GM18868 (cell line): ENCODE data around the gene TSC22D1.
"Not testable (repeated sequence)": the region's sequence is repeated elsewhere in the genome, so short reads cannot be mapped to it uniquely, and the experiment has no call there.

ENCODE experiments used
- ATAC-seq: cut with Tn5 transposase; IDR thresholded peaks from one replicate; pipeline ENCODE4 v1.9.1; 2021; ENCODE audit warnings: mild to moderate bottlenecking, moderate library complexity; ENCODE audit not compliant: unreplicated experiment

TSC22D1 gene

DNA sequence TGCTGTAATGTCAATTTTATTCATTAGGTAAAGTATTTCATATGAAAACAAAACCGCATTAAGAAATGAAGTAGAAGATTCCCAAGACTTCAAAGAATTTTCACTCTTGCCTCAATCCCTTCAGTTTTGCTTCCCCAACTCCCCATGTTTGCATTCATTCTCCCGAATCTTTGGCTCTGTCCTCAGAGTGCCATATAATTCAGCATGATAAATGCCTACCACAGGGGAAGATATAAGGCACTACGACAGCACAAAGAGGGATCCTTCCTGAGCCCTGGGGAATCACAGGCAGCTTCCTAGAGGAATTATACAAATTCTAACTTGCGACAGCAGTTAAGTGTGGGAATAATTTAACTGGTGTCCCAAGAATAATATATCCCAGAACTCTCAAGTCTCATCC, 68.5 kb downstream of the TSC22D1 start:
- no peak for ATAC-seq

DNA sequence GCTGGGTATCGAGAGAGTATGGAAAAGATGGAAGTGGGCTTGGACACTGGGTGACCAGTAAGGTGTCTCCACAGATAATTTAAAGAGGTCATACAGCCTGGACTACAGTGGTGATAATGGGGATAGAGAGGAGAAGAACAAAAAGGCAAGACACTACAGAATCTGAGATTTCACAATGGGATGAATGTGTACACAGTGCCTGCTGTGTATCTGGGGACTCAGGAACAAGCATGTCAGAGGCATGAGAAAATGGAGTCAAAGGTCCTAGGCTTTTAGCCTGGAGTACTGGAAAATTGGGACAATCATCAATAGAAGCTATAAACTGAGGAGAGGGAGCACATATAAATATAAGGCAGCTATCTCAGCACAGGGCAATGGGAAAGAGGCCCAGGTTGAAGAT, 69.4 kb downstream of the TSC22D1 start:
- ATAC-seq: no peak

GRCh38 chr13:44506251-44506650, 69.9 kb downstream of the TSC22D1 start:
- no peak for ATAC-seq

DNA sequence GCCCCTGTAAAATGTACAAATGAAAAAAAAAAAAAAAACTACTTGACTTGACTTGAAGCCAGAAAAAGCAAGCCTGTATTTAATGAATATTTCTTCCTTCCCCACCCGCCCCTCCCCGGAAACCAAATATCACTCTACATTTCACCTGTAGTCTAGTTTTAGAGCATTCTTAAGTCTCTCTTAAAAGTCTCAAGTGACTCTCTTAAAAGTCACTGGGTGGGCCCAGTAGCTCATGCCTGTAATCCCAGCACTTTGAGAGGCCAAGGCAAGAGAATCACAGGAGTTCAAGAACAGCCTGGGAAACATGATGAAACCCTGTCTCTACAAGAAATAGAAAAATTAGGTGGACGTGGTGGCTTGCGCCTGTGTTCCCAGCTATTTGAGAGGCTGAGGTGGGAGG, 72.0 kb downstream of the TSC22D1 start:
- no peak for ATAC-seq

DNA sequence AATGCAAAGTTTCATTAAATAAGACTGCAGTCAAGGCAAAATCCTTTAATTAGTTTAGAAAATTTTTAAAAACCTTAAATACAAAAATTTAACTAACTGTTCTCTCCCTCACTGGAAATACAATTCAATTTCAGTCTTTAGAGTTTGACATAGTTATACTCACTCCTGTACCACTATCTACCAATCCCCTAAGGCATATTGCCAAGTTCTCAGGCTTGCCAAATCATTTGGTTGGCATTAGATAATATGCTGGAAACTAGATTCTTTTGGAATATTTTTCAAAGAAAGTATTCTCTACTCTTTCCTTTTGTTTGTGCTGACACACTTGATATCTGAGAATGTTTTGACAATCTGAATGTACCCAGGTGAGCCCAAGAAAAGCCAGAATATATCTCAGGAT, 77.2 kb downstream of the TSC22D1 start:
- no peak for ATAC-seq

GRCh38 chr13:44498502-44498901, 77.6 kb downstream of the TSC22D1 start:
- ATAC-seq: no peak

- no peak for ATAC-seq
Measured at GRCh38 chr13:44497801-44498200, 78.3 kb downstream of the TSC22D1 start.

GRCh38 chr13:44493213-44493812, 82.8 kb downstream of the TSC22D1 start:
- ATAC-seq: no peak

GRCh38 chr13:44489751-44490150, 86.4 kb downstream of the TSC22D1 start:
- ATAC-seq: no peak

- ATAC-seq: peak; percentile 88
Measured at GRCh38 chr13:44487989-44488388, 88.1 kb downstream of the TSC22D1 start.

- ATAC-seq: peak; percentile 35
Measured at GRCh38 chr13:44484562-44485138, 91.5 kb downstream of the TSC22D1 start.

DNA sequence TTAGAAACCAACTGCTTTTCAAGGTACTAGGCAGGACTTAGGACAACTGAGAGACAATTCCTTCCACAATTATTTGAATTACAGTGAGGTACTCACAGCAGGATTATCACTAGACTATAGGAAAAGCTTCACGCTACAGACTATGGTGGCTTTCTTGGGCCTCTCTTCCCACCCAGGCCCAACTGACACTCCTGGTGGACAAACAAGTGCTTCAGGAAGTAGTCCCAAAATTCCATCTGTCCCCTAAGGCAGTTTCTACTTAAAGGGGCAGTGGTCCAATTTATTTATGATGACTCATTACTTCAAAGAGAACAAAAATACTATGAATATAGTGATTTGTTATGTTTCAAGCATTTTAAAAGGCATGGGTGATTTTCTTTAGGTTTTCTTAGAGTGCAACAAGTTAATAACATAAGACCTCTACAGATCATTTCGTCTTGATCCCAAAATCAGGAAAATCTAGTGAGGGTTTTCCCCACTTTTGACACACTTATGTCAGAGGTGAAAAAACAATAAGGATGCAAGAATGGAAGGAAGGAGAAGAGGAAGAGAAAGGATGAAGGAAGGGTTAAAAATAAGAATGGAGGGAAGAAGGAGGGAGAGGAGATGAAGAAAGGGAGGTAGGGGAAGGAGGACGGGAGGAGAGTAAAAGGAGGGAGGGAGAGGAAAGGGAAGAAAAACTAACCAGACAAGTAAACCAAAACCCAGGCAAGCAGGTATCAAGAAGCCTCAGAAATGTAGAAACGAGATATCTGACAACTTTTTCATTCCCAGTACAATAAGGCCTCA, 101.8 kb downstream of the TSC22D1 start:
- ATAC-seq: no peak

DNA sequence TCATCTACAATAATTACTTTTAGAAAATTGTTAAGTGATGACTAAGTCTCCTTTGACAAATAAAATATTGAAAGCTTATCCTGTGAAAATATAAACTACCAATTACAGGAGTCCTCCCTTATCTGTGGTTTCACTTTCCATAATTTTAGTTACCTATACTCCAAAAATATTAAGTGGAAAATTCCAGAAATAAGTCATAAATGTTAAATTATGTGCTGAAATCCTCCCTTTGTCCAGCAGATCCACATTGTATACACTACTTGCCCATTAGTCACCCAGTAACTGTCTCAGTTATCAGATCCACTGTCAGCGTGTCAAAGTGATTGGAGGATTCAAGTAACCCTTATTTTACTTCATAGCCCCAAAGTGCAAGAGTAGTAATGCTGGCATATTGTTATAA, 104.4 kb downstream of the TSC22D1 start:
- no peak for ATAC-seq

- no peak for ATAC-seq
Measured at GRCh38 chr13:44470638-44471562, 105.2 kb downstream of the TSC22D1 start.

GRCh38 chr13:44468874-44469273, 107.3 kb downstream of the TSC22D1 start:
- ATAC-seq: no peak

DNA sequence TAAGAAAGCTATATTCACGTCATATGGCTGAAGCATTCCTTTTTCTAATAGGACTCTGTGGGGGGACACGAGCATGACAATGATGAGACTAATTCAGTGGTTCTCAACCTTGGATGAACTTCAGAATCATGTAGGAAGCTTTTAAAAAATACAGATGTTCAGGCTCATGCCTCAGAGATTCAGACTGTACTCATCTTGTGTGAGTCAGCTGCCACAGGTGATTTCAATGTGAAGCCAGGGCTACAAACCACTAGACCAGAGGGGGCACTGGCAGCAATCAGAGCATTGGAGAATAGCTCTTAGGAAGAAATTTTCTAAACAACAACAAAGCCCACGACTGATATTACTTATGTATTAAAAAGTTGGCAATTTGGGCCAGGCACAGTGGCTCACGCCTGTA, 110.8 kb downstream of the TSC22D1 start:
- no peak for ATAC-seq

DNA sequence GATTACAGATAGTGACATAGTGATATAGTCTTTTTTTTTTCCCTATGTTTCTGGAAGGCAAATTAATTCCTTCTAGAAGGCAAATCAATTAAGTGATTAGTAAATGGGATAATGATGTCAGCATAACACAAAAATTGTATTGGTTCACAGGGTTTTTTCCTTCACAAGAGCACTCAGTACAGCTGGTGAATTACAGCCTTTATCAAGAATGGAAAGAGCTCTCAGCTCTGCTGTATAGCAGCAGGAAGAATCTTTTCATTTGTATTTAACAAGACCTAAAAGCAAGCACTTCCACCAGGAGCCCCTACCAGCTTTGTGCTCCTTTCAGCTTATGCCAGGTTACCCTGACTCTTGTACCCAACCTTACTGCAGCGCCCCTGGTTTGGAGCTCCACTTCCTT, 111.7 kb downstream of the TSC22D1 start:
- no peak for ATAC-seq

DNA sequence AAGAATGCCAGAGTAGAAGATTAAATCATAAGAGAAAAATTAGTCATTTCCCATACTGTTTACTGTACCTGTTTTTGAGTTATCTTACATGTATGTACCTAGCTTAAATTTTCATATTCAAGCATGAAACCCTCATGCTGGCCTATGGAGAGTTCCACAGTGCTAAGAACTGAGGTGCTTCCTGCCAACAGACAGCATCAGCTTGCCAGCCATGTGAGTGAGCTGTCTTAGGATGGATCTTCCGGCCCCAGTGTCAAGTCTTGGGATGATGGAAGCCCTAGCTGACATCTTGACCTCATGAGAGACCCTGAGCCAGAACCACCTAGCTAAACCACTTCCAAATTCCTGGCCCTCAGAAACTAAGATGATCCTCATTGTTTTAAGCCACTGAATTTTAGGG, 112.4 kb downstream of the TSC22D1 start:
- ATAC-seq: no peak

DNA sequence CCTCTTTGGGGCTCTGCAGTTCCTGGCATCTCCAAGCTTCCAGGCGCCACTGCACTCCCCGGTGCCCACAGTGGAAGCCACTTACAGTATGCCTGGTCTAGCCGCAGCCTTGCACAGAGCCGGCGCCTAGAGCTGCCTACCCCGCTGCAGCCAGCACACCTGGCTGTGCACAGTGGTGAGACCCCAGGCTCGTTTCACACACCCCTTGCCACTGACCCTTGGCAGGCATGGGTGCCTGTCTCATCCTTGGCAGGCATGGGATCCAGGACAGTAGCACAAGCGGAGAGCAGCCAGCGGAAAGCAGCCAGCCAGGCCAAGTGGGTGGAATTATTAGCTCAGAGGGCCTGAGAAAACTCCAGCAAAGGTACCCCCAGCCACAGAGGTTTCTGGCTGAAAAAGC, 116.5 kb downstream of the TSC22D1 start:
- no peak for ATAC-seq

DNA sequence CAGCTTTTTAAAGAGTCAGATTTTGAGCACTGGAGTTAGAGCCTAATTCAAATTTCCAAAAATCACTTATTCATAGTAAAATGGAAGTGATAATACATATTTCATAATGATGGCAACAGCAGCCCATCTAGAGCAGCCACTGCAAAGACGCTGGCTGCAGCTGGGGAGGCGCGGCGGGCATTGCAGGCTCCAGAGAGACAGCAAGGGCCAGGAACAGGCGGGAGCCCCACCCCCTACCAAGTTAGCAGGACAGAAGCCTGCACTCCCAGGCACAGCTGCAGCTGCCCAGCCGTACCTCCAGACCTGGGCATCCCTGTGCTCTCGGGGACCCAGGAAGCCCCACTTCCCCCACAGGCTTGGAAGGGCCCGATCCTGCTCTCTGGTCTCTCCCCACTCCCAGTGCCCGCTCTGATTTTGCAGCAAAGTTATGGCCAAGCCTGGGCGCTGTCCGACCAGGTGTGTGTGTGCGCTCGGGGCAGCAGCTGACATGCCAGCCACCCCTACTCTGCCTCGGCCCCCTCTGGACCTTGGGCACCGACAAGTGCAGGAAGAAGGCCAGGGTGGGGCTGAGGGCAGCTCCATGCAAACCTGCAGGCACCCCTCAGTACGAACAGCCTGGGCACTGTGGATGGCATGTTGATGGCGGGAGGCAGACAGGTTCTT, 117.7 kb downstream of the TSC22D1 start:
- no peak for ATAC-seq

DNA sequence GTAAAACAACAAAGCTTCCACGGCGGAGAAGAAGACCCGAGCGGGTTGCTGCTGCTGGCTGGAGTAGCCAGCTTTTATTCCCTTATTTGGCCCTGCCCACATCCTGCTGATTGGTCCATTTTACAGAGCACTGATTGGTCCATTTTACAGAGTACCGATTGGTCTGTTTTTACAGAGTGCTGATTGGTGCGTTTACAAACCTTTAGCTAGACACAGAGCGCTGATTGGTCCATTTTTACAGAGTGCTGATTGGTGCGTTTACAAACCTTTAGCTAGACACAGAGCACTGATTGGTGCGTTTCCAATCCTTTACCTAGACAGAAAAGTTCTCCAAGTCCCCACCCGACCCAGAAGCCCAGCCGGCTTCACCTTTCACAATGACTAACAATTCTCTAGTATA, 119.9 kb downstream of the TSC22D1 start:
- not testable (repeated sequence) for ATAC-seq
